ENCODE data around the gene ZFP36. TPM values are rescaled to one million over a fixed set of nuclear protein-coding genes. Genes with fewer than 3 reads are reported as not detected.
A peak's percentile ranks its signal among the peaks of the same experiment; 100 is the strongest.

The ZFP36 gene
- total and polyA plus RNA-seq, 2 donors (not counting 1 experiment from before 2014, with no cell fraction given) = 5.6 to 11.4 TPM

DNA sequence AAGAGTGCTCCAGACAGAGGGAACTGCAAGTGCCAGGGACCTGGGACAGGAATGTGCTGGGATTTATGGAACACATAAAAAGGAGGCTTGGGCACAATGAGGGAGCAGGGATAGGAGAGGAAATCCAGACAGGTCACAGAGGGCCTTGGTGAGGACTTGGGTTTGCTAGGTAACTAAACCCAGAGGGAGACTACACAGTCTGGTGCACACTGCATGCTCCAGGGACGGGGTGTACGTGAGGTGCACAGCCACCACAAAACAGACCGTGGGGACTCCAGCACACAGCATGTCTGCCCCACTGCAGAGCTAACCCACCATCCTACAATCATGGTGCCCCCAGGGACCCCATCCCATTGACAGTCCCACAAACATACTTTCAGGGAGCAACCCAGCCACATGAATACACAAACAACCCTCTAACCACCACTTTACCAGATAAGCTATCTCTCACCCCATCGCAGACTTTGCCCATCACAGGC lies 5.5 kb upstream of the ZFP36 start:
- Histone ChIP-seq H3K9me3 (ENCODE audit: control insufficient read depth, insufficient read depth, low read depth, low read length) (no peaks in the 10 kb centered on the region), H3K27me3 (ENCODE audit: control insufficient read depth, insufficient read depth, low read length) (no peaks in the 10 kb centered on the region), H3K9ac (ENCODE audit: insufficient read depth, low read length) (peak overlapping the region; percentile 13), H2AFZ (ENCODE audit: low read length) (no peak overlapping the region), H4K20me1 (ENCODE audit: control insufficient read depth, extremely low read depth, insufficient read depth, low read length) (no peaks in the 10 kb centered on the region), H3K36me3 (ENCODE audit: control insufficient read depth, insufficient read depth, low read length) (peaks cover 3% of the 10 kb centered on the region), H3K27ac (ENCODE audit: insufficient read depth, low read length) (peak overlapping the region; percentile 96), H3K4me2 (ENCODE audit: extremely low read depth, insufficient read depth, low read length) (no peak overlapping the region), H3K79me2 (ENCODE audit: control insufficient read depth, insufficient read depth, low read length) (peaks cover 8% of the 10 kb centered on the region), H3K4me3 (replicated peaks in 1 of 4; ENCODE audit: control extremely low read depth in 1 of 4, insufficient read depth in 1 of 4, low read depth in 3 of 4, low read length in 4 of 4) (no peak overlapping the region), H3K4me1 (ENCODE audit: control insufficient read depth, extremely low read depth, insufficient read depth, low read length) (peaks cover 37% of the 10 kb centered on the region)
- no peak for DNase-seq (ENCODE audit: low read depth in 2 of 2)
- TF ChIP-seq, protein P1, sequence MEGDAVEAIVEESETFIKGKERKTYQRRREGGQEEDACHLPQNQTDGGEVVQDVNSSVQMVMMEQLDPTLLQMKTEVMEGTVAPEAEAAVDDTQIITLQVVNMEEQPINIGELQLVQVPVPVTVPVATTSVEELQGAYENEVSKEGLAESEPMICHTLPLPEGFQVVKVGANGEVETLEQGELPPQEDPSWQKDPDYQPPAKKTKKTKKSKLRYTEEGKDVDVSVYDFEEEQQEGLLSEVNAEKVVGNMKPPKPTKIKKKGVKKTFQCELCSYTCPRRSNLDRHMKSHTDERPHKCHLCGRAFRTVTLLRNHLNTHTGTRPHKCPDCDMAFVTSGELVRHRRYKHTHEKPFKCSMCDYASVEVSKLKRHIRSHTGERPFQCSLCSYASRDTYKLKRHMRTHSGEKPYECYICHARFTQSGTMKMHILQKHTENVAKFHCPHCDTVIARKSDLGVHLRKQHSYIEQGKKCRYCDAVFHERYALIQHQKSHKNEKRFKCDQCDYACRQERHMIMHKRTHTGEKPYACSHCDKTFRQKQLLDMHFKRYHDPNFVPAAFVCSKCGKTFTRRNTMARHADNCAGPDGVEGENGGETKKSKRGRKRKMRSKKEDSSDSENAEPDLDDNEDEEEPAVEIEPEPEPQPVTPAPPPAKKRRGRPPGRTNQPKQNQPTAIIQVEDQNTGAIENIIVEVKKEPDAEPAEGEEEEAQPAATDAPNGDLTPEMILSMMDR (conservative IDR thresholded peaks at IDR 0.05 in 1 of 2, IDR thresholded peaks at IDR 0.05 in 1 of 2; ENCODE audit: low read depth in 1 of 2, low read length in 2 of 2) = no peak
- TF ChIP-seq EZH2 (IDR thresholded peaks at IDR 0.05; ENCODE audit: low read length, missing control alignments) = no peak

DNA sequence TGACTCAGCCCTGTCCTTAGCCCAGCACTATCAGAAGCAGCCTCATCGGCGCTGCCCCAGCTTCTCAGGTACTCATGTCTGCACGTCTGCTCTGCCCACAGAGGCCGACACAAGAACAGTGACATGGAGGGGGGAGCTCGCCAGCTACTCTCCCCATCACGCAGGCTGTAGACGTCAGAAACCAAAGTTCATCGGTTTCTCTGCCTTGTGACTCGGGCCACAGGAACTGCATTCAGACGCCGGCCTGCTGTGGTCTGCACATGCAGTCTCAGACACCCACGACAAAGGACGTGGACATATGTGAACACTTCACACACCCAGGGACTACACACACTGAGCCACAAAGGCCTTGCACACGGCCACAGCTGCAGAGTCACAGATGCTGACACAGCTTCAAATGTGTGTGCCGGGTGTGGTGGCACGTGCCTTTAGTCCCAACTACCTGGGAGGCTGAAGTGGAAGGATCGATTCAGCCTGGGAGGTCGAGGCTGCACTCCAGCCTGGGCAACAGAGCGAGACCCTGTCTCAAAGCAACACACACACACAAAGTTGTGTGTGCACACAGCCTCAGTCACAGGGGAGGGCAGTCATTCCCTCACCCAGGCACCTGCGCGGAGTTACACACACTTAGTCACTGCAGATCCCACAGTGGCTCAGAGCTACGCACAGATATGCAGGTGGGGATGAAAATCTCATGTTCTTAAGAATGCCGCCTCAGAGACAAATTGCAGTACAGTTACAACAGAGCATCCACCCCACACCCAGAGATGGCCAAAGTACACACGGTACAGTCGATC lies 4.9 kb upstream of the ZFP36 start:
- Histone ChIP-seq H3K4me3 (replicated peaks in 1 of 4; ENCODE audit: control extremely low read depth in 1 of 4, insufficient read depth in 1 of 4, low read depth in 3 of 4, low read length in 4 of 4) (no peak overlapping the region), H3K79me2 (ENCODE audit: control insufficient read depth, insufficient read depth, low read length) (peaks cover 10% of the 10 kb centered on the region), H3K27me3 (ENCODE audit: control insufficient read depth, insufficient read depth, low read length) (no peaks in the 10 kb centered on the region), H2AFZ (ENCODE audit: low read length) (peak overlapping the region; percentile 21), H3K4me1 (ENCODE audit: control insufficient read depth, extremely low read depth, insufficient read depth, low read length) (peaks cover 38% of the 10 kb centered on the region), H3K9ac (ENCODE audit: insufficient read depth, low read length) (peak overlapping the region; percentile 86), H4K20me1 (ENCODE audit: control insufficient read depth, extremely low read depth, insufficient read depth, low read length) (no peaks in the 10 kb centered on the region), H3K4me2 (ENCODE audit: extremely low read depth, insufficient read depth, low read length) (peak overlapping the region; percentile 54), H3K27ac (ENCODE audit: insufficient read depth, low read length) (peak overlapping the region; percentile 96), H3K9me3 (ENCODE audit: control insufficient read depth, insufficient read depth, low read depth, low read length) (no peaks in the 10 kb centered on the region), H3K36me3 (ENCODE audit: control insufficient read depth, insufficient read depth, low read length) (peaks cover 3% of the 10 kb centered on the region)
- TF ChIP-seq, protein P1 (conservative IDR thresholded peaks at IDR 0.05 in 1 of 2, IDR thresholded peaks at IDR 0.05 in 1 of 2; ENCODE audit: low read depth in 1 of 2, low read length in 2 of 2) = no peak
- TF ChIP-seq EZH2 (IDR thresholded peaks at IDR 0.05; ENCODE audit: low read length, missing control alignments) = no peak
- DNase-seq (ENCODE audit: low read depth in 2 of 2) = peak; percentile 82 to 85

DNA sequence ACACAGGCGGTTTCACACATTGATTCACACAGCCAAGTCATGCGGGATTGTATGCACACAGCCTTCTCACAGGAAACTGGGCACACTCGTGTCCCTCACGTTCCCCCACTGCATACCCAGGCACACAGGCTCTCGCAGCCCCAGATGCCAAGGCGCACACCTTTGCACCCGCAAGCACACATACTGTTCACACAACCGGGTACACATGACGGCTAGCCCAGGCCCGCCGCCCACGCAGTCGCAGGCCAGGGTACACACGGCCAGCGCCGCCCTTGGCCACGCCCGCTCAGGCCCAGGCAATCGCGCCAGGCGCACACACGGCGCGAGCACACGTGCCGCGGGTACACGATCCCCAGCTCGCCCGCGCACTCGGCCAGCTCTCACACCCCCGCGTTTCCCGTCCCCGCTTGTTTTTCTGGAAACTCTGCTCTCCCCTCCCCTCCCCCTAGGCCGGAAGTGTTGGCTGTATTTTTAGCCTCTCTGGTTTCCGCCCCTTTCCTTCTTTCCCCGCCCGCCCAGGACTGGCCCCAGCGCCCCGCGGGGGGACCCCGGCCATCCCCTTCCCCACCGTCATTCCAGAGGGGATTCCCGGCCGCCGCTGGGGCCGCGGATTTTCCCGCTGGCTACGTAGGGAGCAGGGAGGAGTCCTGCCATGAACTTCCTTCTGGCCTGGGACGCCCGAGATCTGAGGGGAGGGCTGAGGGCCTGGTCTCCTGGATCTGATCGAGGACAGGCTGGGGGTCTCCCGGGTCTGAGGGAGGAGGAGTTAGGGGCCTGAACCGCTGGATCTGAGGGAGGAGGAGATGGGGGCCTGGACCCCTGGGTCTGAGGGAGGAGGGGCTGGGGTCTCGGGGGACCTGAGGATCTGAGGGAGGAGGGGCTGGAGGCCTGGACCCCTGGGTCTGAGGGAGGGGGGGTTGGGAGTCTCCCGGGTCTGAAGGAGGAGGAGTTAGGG lies 4.0 kb upstream of the ZFP36 start:
- Histone ChIP-seq H3K27me3 (ENCODE audit: control insufficient read depth, insufficient read depth, low read length) (no peaks in the 10 kb centered on the region), H3K4me1 (ENCODE audit: control insufficient read depth, extremely low read depth, insufficient read depth, low read length) (peaks cover 38% of the 10 kb centered on the region), H3K36me3 (ENCODE audit: control insufficient read depth, insufficient read depth, low read length) (peaks cover 2% of the 10 kb centered on the region), H3K4me2 (ENCODE audit: extremely low read depth, insufficient read depth, low read length) (peak overlapping the region; percentile 79), H3K9ac (ENCODE audit: insufficient read depth, low read length) (peak overlapping the region; percentile 86), H2AFZ (ENCODE audit: low read length) (peak overlapping the region; percentile 21), H3K9me3 (ENCODE audit: control insufficient read depth, insufficient read depth, low read depth, low read length) (no peaks in the 10 kb centered on the region), H4K20me1 (ENCODE audit: control insufficient read depth, extremely low read depth, insufficient read depth, low read length) (no peaks in the 10 kb centered on the region), H3K27ac (ENCODE audit: insufficient read depth, low read length) (peak overlapping the region; percentile 96), H3K4me3 (replicated peaks in 1 of 4; ENCODE audit: control extremely low read depth in 1 of 4, insufficient read depth in 1 of 4, low read depth in 3 of 4, low read length in 4 of 4) (peak overlapping the region; percentile 30 to 58 (median 42)), H3K79me2 (ENCODE audit: control insufficient read depth, insufficient read depth, low read length) (peaks cover 19% of the 10 kb centered on the region)
- peak; percentile 79 to 94 for DNase-seq (ENCODE audit: low read depth in 2 of 2)
- TF ChIP-seq EZH2 (IDR thresholded peaks at IDR 0.05; ENCODE audit: low read length, missing control alignments) = no peak
- TF ChIP-seq, protein P1 (conservative IDR thresholded peaks at IDR 0.05 in 1 of 2, IDR thresholded peaks at IDR 0.05 in 1 of 2; ENCODE audit: low read depth in 1 of 2, low read length in 2 of 2) = no peak

Data from fibroblast of lung (primary cell).